ENCODE data around the gene PDE2A.

- TF ChIP-seq REST (IDR thresholded peaks at IDR 0.05; ENCODE audit: insufficient read depth in 1 of 2, low read depth in 2 of 2, low read length in 1 of 2) (no peak), CTCF (IDR thresholded peaks at IDR 0.05) (no peak), POLR2AphosphoS5 (IDR thresholded peaks at IDR 0.05; ENCODE audit: low read depth, low read length) (no peak), SIN3A (IDR thresholded peaks at IDR 0.05; ENCODE audit: borderline replicate concordance, insufficient read depth, low read depth, low read length) (no peak)
These were observed 70.0 kb downstream of the PDE2A start for GRCh38 chr11:72604256-72604655.

Measured in Panc1 (cell line).